ES-I3 (cell line): ENCODE data around the gene ANP32A.
"Not testable (repeated sequence)": the region's sequence is repeated elsewhere in the genome, so short reads cannot be mapped to it uniquely, and the experiment has no call there.

Experiments
- H3K36me3 ChIP-seq: 2 replicates; pipeline ENCODE4 v1.6.1; 2013; ENCODE audit warnings: mild to moderate bottlenecking, low read length, control low read depth, moderate library complexity; ENCODE audit not compliant: insufficient read depth
- H3K4me1 ChIP-seq: 2 replicates; pipeline ENCODE4 v1.6.1; 2013; ENCODE audit warnings: mild to moderate bottlenecking, control low read depth, low read length; ENCODE audit not compliant: insufficient read depth
- H3K9ac ChIP-seq: 2 replicates; pipeline ENCODE4 v1.6.1; 2013; ENCODE audit warnings: low read depth, mild to moderate bottlenecking, low read length, moderate library complexity
- H3K9me3 ChIP-seq: 2 replicates; pipeline ENCODE4 v1.6.1; 2013; ENCODE audit warnings: mild to moderate bottlenecking, low read length, moderate library complexity; ENCODE audit not compliant: control insufficient read depth, insufficient read depth

ANP32A gene

GRCh38 chr15:68774521-68775235, 46.0 kb downstream of the ANP32A start:
- Histone ChIP-seq H3K4me1 (no peaks in the 10 kb centered on the region), H3K9me3 (no peaks in the 10 kb centered on the region), H3K9ac (no peak overlapping the region), H3K36me3 (peaks cover 3% of the 10 kb centered on the region; the same call in 1 of the 2 replicates)

DNA sequence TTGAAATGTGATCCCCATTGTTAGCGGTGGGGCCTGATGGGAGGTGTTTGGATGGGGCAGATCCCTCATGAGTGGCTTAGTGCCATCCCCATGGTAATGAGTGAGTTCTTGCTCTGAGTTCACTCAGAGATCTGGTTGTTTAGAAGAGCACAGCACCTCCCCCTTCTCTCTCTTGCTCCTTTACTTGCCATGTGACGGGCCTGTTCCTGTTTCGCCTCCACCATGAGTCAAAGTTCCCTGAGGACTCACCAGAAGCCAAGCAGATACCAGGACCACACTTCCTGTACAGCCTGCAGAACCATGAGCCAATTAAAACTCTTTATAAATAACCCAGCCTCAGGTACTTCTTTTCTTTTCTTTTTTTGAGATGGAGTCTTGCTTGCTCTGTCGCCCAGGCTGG, 46.6 kb downstream of the ANP32A start:
- no peaks in the 10 kb centered on the region for H3K4me1 ChIP-seq
- H3K36me3 ChIP-seq: no peaks in the 10 kb centered on the region; the same call in 1 of the 2 replicates
- no peaks in the 10 kb centered on the region for H3K9me3 ChIP-seq
- H3K9ac ChIP-seq: no peak overlapping the region

DNA sequence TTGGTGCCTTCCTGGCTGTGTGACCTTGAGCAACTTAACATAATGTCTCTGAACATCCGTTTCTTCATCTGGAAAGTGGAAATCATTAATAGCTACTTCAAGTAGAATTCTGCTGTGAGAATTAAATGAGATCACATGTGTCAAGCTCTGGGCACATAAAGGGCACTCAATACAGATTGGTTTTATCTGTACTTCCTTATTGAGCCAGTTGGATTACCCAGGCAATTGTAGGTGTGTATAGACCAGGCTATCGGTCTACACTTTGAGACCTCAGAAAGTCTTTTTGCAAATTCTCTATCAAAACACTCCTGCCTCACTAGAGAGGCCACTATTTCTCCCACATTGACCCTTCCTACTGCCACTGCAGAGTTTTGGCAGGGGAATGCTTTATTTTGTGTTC, 47.7 kb downstream of the ANP32A start:
- Histone ChIP-seq H3K9me3 (no peaks in the 10 kb centered on the region), H3K36me3 (no peaks in the 10 kb centered on the region), H3K9ac (no peak overlapping the region), H3K4me1 (no peaks in the 10 kb centered on the region)

DNA sequence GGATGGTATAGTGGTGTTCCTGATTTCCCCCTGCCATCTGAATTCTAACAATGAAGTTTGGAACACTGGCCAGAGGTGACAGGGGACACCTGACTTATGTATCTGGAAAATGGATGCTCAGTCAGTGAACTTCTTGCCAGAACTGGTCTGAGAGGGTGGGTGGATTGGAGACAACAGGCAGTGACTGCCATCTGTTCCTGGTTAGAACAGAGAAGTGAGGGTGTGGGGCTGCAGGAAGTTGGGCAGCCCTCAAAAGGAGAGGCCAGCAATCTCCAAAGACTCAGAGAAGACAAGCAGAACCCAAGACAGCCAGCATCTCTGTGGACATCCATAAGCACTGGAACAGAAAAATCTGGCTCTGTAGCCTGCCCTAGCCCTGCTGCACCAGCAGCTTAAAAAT, 50.5 kb downstream of the ANP32A start:
- no peaks in the 10 kb centered on the region for H3K9me3 ChIP-seq
- no peaks in the 10 kb centered on the region for H3K4me1 ChIP-seq

DNA sequence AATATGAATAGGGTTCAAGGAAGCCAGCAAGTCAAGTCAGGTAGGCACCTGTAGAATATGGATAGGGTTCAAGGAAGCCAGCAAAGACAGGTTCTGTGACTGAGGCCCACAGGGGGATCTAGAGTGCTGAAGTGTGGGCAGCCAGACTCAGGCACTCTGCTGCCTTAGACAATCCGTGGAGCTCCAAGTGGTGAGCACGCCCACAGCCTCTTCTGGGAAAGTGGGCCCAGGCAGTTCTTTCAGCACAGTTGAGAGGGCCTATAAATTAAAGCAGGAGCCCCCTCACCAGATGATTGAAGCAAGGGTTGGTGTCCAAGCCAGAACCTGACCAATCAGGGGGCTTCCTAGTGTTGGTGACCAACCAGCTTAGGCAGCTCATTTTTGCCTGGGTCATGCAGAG, 51.0 kb downstream of the ANP32A start:
- H3K9ac ChIP-seq: no peak overlapping the region
- no peaks in the 10 kb centered on the region for H3K36me3 ChIP-seq
- H3K9me3 ChIP-seq: no peaks in the 10 kb centered on the region
- H3K4me1 ChIP-seq: no peaks in the 10 kb centered on the region

More for the DNA sequence above, 50.5 kb downstream of the ANP32A start:
- H3K36me3 ChIP-seq: no peaks in the 10 kb centered on the region
- no peak overlapping the region for H3K9ac ChIP-seq

DNA sequence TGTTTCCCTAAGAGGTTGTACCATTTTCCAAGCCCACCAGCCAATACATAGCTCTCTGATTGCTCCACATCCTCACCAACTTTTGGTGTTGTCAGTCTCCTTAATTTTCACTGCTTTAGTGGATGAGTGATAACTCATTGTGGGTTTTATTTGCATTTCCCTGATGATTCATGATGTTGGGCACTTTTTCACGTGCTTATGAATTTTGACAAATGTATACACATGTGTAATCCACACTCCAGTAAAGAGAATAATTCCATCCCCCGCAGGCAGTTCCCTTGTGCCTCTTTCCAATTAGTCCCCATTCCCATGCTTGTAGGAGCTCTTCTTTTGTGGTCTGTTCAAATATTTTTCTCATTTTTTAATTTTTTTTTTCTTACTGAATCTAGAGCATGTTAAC, 52.4 kb downstream of the ANP32A start:
- H3K4me1 ChIP-seq: no peaks in the 10 kb centered on the region
- H3K9me3 ChIP-seq: no peaks in the 10 kb centered on the region
- H3K9ac ChIP-seq: no peak overlapping the region
- H3K36me3 ChIP-seq: no peaks in the 10 kb centered on the region

- no peaks in the 10 kb centered on the region for H3K4me1 ChIP-seq
Observed at GRCh38 chr15:68767833-68768232, 52.9 kb downstream of the ANP32A start.

DNA sequence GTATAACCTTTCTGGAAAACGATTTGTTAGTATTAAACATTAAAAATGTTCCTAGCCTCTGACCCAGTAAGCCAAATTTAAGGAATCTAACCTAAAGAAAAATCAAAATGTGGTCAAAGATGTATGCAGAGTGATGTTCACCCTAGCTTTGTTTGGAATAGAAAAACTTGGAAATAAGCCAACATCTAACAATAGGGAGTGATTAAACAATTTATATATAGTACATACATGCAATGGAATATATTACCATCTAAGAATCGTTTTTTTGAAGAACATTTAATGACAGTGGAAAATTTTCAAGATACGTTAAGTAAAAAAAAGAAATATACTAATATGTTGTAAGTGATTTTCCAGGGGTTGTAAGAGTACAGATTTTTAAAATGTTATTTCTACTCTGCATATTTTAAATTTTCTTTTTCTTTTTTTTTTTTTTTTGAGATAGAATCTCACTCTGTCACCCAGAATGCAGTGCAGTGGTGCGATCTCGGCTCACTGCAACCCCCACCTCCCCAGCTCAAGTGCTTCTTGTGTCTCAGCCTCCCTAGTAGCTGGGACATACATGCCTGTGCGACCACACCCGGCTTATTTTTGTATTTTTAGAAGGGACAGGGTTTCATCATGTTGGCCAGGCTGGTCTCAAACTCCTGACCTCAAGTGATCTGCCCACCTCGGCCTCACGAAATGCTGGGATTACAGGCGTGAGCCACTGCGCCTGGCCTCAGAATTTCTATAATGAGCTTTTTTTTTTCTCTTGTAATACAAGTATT, 54.9 kb downstream of the ANP32A start:
- Histone ChIP-seq H3K9me3 (no peaks in the 10 kb centered on the region), H3K4me1 (no peaks in the 10 kb centered on the region), H3K9ac (no peak overlapping the region), H3K36me3 (no peaks in the 10 kb centered on the region)

More at GRCh38 chr15:68767833-68768232, 52.9 kb downstream of the ANP32A start:
- Histone ChIP-seq H3K9ac (no peak overlapping the region), H3K9me3 (no peaks in the 10 kb centered on the region), H3K36me3 (no peaks in the 10 kb centered on the region)

- Histone ChIP-seq H3K4me1 (no peaks in the 10 kb centered on the region), H3K9ac (no peak overlapping the region), H3K9me3 (no peaks in the 10 kb centered on the region), H3K36me3 (no peaks in the 10 kb centered on the region)
Observed at GRCh38 chr15:68764090-68764489, 56.6 kb downstream of the ANP32A start.

DNA sequence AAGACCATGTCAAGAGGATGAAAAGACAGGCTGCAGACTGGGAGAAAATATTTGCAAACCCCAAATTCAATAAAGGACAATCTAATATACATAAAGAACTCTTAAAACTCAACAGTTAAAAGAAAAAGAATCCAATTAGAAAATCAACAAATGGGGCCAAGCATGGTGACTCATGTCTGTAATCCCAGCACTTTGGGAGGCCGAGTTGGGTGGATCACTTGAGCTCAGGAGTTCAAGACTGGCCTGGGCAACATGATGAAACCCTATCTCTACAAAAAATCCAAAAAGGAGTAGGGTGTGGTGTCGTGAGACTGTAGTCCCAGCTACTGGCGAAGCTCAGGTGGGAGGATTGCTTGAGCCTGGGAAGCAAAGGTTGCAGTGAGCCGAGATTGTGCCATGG, 57.6 kb downstream of the ANP32A start:
- no peaks in the 10 kb centered on the region for H3K9me3 ChIP-seq
- no peaks in the 10 kb centered on the region for H3K4me1 ChIP-seq
- no peak overlapping the region for H3K9ac ChIP-seq
- H3K36me3 ChIP-seq: no peaks in the 10 kb centered on the region

- not testable (repeated sequence) for H3K4me1 ChIP-seq, H3K36me3 ChIP-seq
Observed at GRCh38 chr15:68759982-68760579, 60.6 kb downstream of the ANP32A start.

DNA sequence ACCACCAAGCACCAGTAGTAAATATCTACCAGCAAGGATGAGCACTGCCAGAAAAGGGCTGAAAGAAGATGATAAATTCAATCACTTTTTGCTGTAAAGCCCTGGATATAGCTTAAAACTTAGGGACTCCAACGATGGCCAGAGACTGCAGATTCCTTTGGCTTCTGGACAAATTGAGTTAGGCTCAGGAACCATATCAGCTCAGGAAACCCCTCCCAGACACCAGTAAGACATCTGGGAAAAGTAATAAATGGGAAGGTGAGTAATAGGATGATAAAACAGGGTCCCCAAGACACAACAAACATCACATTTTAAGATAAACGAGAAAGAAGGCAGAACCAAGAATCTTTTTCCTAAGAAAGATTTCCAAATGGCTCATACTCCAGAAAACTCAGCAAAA, 65.0 kb downstream of the ANP32A start:
- Histone ChIP-seq H3K36me3 (no peaks in the 10 kb centered on the region), H3K4me1 (no peaks in the 10 kb centered on the region), H3K9me3 (no peaks in the 10 kb centered on the region), H3K9ac (no peak overlapping the region)

More at GRCh38 chr15:68759982-68760579, 60.6 kb downstream of the ANP32A start:
- H3K9me3 ChIP-seq, H3K9ac ChIP-seq: not testable (repeated sequence)

- no peak overlapping the region for H3K9ac ChIP-seq
- H3K9me3 ChIP-seq: no peaks in the 10 kb centered on the region
- H3K4me1 ChIP-seq: no peaks in the 10 kb centered on the region
- H3K36me3 ChIP-seq: no peaks in the 10 kb centered on the region
Observed at GRCh38 chr15:68751622-68752021, 69.1 kb downstream of the ANP32A start.

GRCh38 chr15:68749793-68750192, 70.9 kb downstream of the ANP32A start:
- Histone ChIP-seq H3K9me3 (no peaks in the 10 kb centered on the region), H3K9ac (no peak overlapping the region), H3K4me1 (no peaks in the 10 kb centered on the region), H3K36me3 (no peaks in the 10 kb centered on the region)

GRCh38 chr15:68749365-68749764, 71.3 kb downstream of the ANP32A start:
- H3K9ac ChIP-seq: no peak overlapping the region
- H3K36me3 ChIP-seq: no peaks in the 10 kb centered on the region
- H3K9me3 ChIP-seq: no peaks in the 10 kb centered on the region
- no peaks in the 10 kb centered on the region for H3K4me1 ChIP-seq
